GM21515 (cell line): ENCODE data around the gene TCF23.
"Not testable (repeated sequence)": the region's sequence is repeated elsewhere in the genome, so short reads cannot be mapped to it uniquely, and the experiment has no call there.

Experiments used
- ATAC-seq: cut with Tn5 transposase; IDR thresholded peaks from one replicate; pipeline ENCODE4 v1.9.1; 2021; ENCODE audit not compliant: unreplicated experiment

TCF23 gene

DNA sequence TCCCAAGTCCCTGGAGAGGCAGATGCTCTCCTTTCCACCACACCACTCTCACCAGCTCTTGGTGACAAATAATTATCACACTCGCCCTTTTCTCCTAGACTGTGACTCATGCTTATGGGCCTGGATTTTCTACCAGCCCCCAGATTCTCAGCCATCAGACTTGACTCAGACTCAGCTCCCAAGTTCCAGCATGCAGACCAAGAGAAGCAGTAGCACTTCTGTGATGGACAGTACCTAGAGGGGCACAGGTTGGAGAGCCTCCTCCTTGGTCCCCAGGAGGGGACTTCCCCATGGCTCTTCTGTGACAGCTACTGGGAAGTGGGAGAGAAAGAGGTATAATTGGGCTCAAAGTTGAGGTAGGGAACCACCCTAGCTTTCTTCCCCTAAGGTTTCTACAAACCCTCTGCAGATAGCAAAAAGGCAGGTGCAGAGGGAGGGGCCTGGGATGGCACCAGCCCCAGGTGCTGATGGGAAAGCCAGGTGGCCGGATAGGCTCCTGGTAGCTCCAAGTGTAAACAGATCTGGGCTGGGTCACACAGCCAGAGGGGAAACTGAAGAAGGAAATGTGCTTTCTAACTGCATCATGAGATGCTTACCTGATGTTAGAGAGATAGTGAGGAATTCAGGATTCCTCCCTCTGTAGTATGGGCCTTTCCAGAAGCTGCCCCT lies 4.1 kb downstream of the TCF23 start:
- ATAC-seq = no peak

DNA sequence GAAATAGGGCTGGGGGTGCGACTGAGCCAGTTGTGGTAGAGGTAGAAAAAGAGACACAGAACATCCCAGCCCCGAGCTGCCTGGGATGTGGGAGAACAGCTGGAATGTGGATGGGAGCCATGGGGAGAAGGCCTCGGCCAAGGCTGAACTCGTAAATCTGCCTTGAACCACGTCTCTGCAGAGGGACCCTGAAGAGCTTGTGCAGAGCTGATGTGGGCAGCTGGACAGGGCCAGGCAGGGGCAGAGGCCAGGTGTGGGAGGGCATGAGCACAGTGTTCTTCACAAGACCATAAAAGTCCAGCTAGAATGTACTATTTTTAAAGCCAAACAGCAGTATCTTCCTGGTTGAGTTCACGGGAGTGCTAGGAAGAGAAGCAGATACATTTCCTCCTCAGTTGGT lies 5.7 kb downstream of the TCF23 start:
- no peak for ATAC-seq

DNA sequence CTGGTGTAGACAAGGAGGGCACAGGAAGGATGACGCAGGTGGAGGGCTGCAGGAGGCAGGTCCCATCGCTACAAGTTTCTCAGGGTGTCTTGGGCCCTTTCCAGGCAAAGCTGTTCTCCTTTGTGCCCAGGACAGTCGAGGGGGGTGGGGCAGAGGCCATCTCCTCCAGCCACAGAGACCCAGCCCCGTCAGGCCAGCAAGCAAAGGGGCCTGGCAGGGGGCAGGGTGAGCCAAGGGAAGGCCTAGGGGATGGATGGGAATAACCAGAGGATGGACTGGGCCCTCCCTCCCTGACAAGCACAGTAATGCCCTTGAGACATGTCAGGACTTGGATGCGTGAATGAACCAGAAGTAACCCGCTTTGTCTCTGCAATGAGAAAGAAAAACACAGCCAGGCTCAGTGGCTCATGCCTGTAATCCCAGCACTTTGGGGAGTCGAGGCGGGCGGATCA lies 6.3 kb downstream of the TCF23 start:
- ATAC-seq = no peak

DNA sequence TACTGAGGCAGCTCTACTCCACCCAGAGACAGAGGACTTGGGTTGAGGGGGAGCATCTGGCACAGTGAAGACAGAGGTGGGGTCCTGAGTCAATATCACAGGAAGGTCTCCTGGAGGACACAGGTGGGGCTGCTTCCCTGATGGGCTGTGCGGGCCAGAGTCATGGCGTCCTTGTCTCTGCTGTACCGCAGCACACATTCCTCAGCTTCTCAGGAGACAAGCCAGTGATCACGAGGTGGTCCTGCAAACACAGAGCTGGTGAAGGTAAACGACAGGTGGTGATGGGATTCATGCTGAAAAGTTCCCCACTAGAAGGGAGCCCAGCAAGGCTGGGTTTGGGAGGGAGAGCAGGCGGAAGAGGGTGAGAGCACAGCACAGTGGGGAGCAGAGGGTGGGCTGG lies 9.7 kb downstream of the TCF23 start:
- no peak for ATAC-seq

DNA sequence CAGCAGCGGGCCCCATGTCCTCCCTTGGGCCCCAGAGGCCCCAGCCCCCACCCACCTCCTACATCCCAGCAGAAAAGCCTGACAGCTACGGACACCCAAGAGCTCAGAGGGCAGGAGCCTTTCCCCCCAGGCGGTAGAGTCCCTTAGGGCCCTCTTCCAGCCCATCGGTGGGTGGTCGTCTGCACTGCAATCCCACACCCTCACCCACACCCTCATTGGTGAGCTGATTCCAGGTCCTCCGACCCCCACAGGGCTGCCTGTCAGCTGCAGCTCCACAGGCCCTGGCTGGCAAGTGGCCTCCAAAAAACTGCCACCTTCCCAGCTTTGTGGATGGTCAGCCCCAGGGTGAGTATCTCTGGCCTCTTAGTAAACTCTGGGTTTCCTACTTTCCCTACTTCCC lies 10.5 kb downstream of the TCF23 start:
- no peak for ATAC-seq

DNA sequence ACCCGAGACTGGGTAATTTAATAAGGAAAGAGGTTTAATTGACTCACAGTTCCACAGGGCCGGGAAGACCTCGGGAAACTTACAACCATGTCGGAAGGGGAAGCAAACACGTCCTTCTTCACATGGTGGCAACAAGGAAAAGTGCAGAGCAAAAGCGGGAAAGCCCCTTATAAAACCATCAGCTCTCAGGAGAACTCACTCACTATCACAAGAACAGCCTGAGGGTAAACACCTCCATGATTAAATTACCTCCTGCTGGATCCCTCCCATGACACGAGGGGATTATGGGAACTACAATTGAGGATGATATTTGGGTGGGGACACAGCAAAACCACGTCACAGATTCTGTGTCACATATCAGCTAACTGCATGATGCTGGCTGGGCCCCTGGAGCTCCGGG lies 11.4 kb downstream of the TCF23 start:
- no peak for ATAC-seq

DNA sequence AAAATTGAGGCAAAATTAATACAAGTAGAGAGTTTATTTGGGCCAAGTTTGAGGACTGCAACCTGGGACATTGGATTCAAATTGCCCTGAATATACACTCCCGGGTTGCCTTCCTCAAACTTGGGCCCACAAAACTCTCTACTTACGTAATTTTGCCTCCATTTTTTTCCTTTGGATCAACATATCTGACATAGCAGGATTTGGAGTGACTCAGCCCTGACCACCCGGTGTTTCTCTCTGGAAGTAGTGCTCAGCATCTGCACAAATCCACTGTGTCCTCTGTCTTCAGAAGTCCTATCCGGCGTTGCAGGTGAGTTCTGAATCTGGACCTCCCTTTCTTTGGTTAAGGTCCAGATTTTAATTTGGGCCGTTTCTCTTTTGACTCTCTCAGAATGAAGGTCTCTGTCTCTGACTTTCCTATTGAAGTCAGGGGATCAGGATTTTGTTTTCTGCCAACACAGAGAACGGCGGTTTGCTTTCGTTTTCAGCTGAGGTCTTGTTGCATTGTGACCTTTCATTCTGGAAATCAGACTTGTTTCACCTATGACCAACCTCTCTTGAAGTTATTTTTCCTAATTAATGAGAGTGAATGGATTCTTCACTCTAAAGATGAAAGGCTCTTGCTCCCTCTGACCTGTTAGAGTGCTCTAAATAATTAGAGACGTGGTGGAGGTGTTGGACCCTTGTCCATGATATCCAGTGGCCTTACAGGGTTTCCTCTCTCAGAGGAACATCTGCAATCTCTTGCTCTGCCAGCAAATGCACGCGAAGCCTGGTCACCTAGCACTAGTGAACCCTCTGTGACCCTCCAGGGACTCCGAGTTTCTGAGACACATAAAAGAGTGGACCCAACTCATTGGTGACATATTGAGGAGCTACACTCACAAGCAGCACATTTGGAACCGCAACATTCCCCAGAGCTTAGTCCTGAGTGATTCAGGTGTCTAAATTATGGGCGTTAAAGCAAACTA lies 13.6 kb downstream of the TCF23 start:
- ATAC-seq = no peak

DNA sequence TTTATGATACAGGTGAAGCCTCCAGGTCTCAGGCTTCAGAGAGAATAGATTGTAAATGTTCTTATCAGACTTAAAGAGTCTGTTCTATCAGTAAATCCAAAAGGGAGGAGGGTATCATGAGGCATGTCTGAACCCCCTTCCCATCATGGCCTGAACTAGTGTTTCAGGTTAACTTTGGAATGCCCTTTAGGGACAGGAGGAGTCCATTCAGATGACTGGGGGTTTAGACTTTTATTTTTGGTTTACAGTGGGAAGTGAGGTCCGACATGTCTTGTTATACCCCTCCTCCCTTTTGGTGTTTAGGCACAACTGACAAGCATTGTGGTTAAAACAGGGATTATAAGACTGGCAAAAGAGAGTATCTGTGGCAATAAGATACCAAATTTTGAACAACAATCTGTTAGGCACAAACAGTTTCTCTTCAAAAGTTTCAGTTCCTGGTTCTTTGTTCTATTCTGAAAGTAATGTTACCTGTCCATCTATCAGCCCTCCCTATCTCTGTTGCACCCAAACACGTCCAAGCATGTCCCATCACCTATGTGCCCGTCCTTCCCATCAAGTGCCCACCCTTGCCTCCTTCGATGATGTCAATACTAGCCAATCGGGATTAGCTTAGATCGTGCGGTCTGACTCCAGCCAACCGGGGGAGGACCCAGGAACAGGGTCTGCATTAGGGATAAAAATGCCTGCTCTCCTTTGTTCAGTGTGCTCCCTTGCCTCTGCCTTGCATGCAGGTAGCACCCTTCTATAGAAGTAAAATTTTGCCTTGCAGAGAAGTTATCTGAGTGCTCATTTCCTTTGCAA lies 16.4 kb downstream of the TCF23 start:
- no peak for ATAC-seq

DNA sequence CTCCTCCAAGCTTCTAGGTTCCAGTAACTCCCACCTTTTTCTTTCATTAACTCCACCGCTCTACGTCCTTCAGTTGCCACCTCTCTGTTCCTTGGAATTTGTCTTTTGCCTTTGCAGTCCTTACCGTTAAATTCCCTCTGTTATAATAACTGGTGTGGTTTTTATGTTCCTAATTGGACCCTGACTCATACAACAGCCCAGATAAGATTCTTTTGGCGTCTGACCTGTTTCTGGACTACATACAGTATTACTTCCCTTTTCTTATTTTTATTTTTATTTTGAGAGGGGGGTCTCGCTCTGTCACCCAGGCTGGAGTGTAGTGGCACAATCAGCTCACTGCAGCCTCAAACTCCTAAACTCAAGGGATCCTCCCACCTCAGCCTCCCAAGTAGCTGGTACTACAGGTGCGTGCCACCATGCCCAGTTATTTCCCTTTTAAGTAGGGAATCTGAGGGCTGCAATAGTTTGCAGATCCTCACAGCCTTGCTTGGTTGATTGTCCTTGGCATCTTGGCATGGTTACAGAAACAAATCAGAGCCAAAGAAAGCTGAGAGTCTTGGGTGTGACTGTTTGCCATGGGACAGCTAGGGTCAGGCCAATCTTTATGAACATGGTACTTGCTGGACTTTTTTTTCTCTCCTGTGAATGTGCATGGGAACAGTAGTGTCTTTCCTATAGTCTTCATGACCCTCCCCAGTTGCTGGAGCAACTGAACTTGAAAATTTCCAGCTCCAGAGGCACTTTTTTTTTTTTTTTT lies 22.0 kb downstream of the TCF23 start:
- no peak for ATAC-seq

DNA sequence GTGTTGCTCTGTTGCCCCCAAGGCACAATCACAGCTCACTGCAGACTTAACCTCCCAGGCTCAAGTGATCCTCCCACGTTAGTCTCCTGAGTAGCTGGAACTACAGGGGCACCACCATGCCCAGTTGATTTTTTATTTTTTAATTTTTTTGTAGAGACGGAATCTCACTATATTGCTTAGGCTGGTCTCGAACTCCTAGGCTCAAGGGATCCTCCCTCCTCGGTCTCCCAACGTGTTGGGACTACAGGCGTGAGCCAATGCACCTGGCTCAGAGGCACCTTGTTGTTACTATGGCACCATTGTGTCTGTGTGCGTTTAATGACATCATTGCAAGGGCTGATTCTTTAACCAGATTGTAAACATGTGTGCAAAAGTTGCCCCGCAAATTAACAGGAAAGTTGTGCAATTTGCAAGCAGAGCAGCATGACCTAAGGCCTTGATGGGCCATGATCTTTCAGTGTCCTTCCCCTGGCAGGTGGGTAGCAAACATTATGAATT lies 22.6 kb downstream of the TCF23 start:
- ATAC-seq = no peak

DNA sequence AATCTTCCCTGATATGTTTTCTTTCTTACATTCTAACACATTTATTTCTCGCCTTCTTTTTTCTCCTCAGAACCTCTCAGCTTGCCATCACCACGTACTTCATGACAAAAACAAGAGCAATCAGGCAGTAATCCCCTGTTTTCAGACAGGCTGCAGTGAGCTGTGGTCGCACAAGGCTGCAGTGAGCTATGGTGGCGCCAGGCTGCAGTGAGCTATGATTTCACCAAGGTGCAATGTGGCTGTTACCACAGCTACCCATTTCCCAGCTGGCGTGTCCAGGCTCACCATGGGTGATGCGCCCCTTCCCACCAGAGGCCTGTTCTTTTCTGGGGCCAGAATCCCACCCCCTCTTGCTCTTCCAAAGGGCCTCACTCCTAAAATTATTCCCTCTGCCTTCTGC lies 25.8 kb downstream of the TCF23 start:
- ATAC-seq = no peak

DNA sequence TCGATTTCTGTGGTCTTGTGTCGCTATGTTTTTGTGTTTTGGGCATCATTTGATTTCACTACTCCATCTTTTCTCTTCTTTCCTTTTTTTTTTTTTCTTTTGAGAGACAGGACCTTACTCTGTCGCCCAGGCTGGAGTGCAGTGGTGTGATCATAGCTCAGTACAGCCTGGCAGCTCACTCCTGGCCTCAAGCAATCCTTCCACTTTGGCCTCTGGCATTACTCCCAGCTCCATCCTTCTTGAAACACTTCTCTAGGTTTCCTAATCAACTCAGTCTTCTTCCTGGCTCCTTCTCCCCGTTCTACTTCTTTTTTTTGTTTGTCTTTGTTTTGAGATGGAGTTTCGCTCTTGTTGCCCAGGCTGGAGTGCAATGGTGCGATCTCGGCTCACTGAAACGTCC lies 26.5 kb downstream of the TCF23 start:
- ATAC-seq = no peak

DNA sequence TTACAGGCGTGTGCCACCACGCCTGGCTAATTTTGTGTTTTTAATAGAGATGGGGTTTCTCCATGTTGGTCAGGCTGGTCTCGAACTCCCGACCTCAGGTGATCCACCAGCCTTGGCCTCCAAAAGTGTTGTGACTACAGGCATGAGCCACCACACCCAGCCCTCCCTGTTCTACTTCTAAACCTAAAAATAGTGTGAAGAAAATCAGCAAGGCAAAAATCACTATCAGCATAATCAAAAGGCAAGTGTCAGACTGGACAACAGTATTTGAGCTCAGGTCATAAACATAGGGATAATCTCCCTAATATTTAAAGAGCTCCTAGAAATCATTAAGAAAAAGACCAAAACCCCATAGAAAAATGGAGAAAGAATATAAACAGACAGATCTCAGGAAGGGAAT lies 27.0 kb downstream of the TCF23 start:
- not testable (repeated sequence) for ATAC-seq

DNA sequence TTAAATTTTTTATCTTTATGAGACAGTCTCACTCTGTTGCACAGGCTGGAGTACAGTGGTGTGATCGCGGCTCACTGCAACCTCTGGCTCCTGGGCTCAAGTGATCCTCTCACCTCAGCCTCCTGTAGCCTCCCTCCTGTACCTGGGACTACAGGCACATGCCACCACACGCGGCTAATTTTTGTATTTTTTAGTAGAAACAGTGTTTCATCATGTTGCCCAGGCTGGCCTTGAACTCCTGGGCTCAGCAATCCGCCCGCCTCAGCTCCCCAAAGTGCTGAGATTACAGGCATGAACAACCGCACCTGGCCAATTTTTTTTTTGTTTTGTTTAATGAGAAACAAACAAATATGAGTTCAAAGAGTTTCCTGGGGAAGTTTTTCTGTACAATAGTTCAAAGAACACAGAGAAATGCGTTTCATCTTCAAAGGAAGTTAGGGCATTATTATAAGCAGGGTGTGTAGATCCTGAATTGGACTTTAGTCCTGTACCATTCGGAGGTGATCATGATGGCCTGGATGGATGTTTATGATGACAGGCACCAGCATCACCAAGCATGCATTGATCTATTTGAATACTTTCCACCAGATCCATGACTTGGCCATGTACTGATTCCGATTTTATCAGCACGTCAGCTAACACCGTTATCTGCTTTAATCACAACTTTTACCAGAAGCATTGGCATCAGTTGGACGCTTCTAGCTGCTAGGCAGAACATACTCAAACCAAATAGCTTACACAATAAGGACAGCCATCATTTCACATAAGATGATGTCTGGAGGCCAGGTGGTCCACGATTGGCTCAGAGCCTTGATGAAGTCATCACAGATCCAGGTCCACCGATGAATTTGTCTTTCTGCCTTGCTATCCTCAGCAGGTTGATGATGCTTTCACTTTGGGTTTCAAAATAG lies 28.9 kb downstream of the TCF23 start:
- ATAC-seq = no peak

DNA sequence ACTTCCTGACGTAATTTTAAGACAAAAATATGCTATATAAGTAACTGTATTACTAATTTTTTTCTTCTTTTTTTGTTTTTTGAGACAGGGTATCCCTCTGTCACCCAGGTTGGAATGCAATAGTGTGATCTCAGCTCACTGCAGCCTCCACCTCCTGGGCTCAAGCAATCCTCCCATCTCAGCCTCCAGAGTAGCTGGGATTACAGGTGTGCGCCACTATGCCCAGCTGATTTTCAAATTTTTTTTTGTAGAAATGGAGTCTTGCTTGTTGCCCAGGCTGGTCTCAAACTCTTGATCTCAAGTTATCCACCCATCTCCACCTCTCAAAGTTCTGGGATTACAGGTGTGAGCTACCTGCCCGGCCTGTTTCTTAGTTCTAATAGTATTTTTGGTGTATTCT lies 29.7 kb downstream of the TCF23 start:
- ATAC-seq = no peak

DNA sequence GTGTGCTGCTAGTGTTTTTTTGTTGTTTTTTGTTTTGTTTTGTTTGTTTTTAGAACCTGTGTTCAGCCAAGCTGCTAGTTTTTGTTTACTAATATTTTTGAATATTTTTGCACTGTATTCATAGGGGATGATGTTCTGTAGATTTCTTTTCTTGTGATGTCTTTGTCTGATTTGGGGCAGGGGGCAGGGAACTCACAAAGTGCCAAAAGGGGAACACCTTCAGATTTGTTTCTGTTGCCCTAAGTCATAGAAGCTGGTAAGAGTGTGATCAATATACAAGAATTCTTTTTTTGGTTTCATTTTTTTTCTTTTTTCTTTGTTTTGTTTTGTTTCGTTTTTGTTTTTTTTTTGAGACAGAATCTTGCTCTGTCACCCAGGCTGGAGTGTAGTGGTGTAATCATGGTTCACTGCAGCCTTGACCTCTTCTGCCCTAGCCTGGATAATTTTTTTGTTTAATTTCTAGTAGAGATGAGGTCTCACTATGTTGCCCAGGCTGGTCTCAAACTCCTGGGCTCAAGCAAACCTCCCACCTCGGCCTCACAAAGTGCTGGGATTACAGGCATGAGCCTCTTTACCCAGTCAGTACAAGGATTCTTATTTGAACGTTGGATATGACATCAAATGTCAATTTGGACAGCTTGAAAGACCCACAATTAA lies 30.7 kb downstream of the TCF23 start:
- ATAC-seq = no peak

DNA sequence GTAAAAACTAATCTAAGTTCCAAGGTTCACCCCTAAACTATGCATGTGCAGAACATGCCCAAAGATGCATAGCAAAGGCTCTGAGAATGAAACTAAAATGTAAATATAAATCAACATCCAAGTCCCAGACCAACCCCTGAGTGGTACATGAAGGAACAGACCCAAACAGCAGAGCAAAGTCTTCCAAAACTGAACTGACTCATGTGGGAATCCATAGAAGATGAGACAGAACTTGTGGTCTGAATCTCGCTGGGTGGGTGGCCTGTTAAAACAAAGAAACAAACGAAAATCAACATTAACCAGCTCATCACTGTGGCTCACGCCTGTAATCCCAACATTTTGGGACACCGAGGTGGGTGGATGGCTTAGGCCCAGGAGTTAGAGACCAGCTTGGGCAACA lies 33.5 kb downstream of the TCF23 start:
- ATAC-seq = no peak

DNA sequence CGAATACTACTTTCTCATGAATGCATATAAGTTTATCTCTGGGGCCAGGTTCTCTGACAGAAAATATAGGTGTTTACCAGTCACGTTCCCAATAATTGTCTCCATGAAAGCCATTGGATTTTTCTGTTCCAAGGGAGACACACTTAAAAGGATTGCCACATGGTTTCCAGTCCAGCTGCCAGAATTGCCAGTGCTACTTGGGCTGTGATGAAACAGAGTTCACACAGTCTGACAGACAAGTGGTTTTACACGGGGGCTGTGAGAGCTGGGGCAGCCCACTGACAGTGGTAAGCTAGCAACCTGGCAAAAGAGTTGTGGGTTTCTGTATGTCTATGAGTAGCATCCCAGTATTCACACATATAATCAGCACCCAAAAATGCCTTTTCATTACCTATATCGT lies 35.3 kb downstream of the TCF23 start:
- no peak for ATAC-seq
